Left renal pelvis (tissue), 4 donors: Measurements from ENCODE around the gene JMJD4. TPM values are rescaled to one million over a fixed set of nuclear protein-coding genes. Genes with fewer than 3 reads are reported as not detected.

Experiments used
- DNase-seq, 4 donors: peaks; one replicate each; pipeline ENCODE4 v3.0.0-alpha.2; 2013; ENCODE audit warnings: low read depth in 4 of 4, low spot score in 3 of 4
- polyA plus RNA-seq, 4 donors: library from polyadenylated mRNA; unstranded; fragments of 120-200 nt; gene quantifications; one replicate each; pipeline ENCODE4 v1.2.1, GENCODE V29; 2013; ENCODE audit not compliant: insufficient read length in 4 of 4

Gene JMJD4
- polyA plus RNA-seq, 4 donors = 14.3 to 17.1 (median 16.0) TPM

- DNase-seq = no peak
Observed at GRCh38 chr1:227769047-227769935, 34.2 kb upstream of the JMJD4 start.

DNA sequence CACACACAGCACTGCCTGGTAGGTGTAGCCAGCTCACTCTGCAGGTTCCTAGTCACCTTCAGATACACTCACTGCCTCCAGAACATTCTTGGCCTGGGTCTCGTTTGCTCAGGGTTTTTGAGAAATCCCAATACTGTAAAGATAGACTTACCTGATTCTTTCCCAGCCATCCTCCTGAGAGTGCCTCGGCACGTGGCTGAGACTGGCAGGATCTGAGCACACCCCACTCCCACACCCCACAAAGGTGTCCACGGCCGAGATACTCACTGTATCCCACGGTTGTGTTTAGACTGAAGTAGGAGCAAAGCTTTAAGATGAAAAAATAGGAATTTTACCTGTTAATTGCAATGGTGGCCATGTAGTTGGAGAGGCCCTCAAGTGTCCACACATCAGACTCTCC lies 33.5 kb upstream of the JMJD4 start:
- DNase-seq = no peak

GRCh38 chr1:227768125-227768439 lies 33.0 kb upstream of the JMJD4 start:
- DNase-seq = no peak

GRCh38 chr1:227767401-227768124 lies 32.5 kb upstream of the JMJD4 start:
- no peak for DNase-seq

- DNase-seq = no peak
Observed at GRCh38 chr1:227766653-227767277, 31.7 kb upstream of the JMJD4 start.

DNA sequence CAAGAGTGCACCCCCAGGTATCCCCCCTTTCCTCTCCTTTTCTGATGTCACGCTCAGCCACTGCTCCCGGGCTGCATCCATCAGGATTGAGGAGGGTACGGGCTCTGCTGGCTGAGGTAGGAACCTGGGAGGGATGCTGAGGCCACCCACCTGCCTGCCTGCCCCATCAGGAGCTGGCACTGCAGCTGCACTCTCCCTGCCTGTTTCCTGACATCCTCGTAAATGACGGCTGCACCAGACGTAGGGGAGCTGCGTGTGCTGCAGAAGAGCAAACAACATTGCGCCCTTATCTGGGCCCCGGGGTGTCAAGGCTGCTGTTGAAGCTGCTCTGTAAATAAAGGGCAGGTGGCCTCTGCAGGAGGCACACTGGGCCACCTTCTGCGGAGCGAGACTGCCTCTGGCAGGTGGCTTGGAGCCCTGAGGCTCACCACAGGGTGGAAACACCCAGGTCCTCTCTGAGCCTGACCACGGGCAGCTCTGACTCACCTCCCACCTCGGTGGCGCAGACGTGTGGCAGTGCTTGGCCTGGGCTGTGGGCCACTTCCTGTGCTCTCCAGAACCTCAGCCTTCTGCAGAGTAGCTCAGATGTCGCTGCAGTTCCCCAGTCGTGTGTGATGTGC lies 31.0 kb upstream of the JMJD4 start:
- DNase-seq = no peak

DNA sequence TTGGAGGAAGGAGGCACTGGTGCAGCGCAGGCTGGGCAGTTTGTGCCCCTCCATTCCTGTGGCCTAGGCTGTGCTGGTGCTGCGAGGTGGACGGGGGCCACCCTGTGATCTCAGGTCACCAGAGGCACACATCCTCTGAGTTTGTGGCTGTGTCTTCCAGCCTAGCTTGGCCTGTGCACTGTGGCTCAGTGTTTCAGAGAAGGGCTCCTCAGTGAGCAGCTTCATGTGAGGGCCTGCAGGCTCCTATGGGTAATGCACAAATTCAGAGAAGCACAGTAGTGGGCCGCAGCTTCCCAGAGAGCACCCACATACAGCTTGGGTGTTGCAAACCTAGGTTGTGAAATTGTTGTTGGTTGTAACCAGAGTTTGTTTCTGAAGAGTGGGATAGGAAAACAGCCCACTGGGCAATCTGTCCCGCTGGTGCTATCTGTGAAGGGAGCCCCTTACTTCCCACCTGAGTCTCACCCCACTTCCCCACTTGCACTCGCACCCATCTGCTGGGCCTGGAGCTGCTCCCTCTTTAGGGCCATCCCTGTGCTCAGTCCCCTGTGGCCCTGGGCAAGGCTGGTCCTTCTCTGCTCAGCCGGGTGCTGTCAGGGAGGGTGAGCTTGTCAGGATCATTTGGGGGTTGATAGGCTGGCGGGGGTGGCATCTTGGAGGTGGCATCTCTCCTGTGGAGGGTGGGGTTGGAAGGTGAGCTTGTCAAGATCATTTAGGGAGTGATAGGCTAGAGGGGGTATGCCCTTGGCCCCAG lies 30.3 kb upstream of the JMJD4 start:
- DNase-seq = no peak

DNA sequence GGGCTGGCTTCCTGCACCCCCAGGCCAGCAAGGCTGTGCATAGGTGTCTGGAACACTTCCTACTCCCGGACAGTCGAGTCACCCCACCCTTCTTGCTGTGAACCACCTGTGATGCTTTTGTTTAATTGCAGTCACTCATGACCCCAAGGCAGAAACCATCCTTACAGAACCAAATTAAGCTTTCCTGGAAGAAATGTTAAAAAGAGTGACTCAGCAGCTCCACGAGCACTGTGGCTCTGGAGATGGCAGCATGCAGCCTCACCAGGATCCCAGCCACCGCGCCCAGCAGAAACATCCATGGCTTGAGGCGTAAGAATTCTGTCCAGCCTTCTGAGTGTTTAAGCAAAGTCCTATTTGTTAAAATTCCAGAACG lies 28.9 kb upstream of the JMJD4 start:
- no peak for DNase-seq

- no peak for DNase-seq
Observed at GRCh38 chr1:227763246-227764018, 28.3 kb upstream of the JMJD4 start.

DNA sequence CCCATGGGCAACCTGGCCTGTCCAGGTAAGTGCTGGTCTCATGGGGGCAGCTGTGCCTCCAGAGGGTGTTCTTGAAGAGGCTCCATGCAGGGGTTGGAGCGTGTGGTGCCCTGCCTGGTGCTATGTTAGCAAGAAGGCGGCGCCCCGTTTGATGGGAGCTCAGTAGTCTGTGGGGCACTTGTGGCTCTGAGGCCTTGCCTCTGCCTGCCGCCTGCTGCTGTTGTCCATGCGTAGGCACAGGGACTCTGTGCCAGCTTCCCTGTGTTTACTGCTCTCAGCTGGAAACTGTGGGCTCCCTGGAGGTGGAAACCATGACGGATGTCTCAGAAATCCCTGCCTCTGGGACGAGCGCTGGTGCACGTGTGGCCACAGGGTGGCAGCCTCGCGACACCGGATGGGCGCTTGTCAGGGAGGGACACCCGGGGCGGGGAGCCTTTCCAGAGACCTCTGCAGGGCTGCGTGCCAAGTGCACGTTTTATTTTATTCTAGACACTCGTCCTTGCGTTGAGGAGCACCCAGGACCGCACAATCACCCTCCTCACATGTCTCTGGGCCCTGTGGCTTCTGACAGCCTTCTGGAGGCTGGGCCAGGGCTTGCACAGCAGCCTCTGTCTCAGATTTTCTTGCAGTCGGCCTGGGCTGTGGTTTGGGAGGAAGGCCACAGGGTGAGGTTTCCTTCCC lies 27.3 kb upstream of the JMJD4 start:
- peak in 2 of 4 donors; percentile 42 to 64 for DNase-seq

GRCh38 chr1:227761621-227762230 lies 26.6 kb upstream of the JMJD4 start:
- no peak for DNase-seq

GRCh38 chr1:227760377-227760776 lies 25.3 kb upstream of the JMJD4 start:
- DNase-seq = no peak

GRCh38 chr1:227759341-227760300 lies 24.5 kb upstream of the JMJD4 start:
- DNase-seq = no peak

DNA sequence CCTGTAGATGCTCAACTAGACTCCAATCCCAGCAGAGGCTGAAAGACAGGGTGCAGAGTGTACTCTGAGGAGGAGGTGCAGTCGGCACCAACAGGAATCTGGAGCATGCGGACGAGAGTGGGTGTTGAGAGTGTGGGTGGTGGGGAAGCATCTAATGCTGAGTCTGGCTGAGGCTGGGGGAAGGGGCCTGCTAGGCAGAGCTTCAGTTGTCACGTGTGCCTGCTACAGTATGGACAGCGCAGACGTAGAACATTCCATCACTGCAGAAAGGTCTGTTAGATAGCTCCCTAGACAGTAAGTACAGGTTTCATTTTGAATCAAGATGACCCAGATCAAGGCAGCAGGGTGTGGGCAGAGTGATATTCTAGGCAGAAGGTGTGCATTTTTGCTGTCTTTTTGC lies 23.3 kb upstream of the JMJD4 start:
- no peak for DNase-seq

DNA sequence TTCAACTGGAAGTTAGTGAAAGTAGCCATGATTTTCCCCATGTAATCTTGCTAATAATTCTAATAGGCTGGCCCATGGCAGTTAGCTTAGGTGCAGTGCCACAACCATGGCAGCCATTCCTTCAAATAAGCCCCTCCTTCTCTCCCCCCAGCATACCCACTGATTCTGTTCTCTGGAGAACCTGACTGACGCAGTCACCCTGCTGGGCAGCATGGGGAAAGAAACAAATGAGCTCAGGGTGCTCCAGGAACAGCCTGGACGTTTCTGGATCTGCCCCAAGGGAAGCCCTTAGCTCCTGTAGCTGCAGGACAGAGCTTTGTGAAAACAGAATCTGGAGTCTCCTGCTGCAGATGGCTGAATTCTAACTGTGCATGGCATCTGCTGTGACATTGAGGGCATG lies 22.7 kb upstream of the JMJD4 start:
- DNase-seq = no peak

DNA sequence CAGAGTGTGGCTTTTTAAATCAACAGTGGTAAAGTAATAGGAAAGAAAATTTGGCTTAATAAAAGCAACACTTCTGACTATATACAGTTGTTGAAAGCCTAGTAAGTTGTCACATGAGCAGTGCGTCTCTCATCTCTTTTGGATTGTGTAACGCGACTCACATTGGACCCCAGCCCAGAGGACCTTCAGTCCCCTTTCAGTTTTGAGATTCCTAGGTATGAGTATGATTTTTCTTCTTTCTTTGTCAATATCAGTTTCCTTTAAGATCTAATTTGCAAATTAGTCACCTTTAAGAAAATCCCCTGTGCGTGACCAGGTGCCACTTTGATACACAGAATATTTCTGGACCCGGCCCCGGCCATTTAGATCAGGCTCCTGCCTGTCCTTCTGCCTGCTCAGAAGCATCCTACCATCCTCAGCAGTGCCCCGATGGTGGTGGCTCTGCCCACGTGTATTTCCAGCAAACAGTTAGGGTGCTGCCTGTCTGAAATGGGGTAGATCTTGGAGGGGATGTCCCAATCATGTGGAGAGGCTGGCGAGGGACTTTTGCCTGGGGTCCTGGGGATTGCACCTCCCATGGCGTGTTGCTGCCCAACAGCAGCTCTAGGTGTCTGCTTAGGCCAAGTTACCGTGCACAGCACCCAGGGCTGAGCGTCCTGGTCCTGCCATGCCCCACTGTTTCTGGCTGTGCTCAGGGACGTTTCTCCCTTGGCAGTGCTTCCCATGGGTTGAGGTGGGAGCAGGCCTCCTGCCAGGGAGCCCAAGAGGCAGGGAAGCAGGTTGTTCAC lies 21.3 kb upstream of the JMJD4 start:
- DNase-seq = no peak

DNA sequence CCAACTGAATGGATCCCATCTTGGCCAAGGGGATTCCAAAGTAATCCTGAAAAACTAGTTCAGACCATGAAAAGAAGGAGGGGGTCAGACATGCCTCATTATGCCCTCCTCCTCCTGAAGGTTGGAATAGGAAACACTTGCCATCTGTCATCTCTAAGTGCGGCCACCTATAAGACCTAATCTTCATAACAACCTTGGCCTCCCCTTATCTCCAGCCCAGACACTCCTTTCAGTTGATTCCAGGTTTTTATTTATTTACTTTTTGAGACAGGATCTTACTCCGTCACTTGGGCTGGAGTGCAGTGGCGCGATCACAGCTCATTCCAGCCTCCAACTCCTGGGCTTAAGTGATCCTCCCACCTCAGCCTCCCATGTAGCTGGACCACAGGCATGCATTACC lies 19.9 kb upstream of the JMJD4 start:
- no peak for DNase-seq
